SK-N-SH (cell line): ENCODE data around the gene ELANE. TPM values are rescaled to one million over a fixed set of nuclear protein-coding genes. Genes with fewer than 3 reads are reported as not detected.
A peak's percentile ranks its signal among the peaks of the same experiment; 100 is the strongest.

ENCODE experiments used
- CTCF ChIA-PET: fragments of 300-600, 350-600 bp; formaldehyde crosslinking; extraction: SDS; loops from one replicate; lab custom pipeline; 2021; lab: Yijun Ruan, JAX
- POLR2A ChIA-PET: fragments of 350-600 bp; sonication (Branson Sonifier 250); formaldehyde crosslinking; extraction: SDS; loops from one replicate; lab custom pipeline; 2020; ENCODE audit warnings: antibody characterized with exemption, inconsistent platforms; lab: Yijun Ruan, JAX
- DNase-seq: peaks from one replicate; pipeline ENCODE4 v3.0.0; 2012
- H2AFZ ChIP-seq: fragments of 200-600 bp; sonication (generic); 2 replicates; pipeline ENCODE4 v1.8.1; 2016; ENCODE audit warnings: antibody characterized with exemption, mild to moderate bottlenecking, low read depth
- H3F3A ChIP-seq: fragments of 200-600 bp; sonication (generic); replicated peaks from 2 replicates; pipeline ENCODE3; 2016; ENCODE audit warnings: antibody characterized with exemption, mild to moderate bottlenecking; ENCODE audit not compliant: insufficient read depth
- H3K27ac ChIP-seq, 2 experiments: fragments of 200-500 bp in 1 of 2; fragments of 200-600 bp in 1 of 2; sonication (Bioruptor generic) in 1 of 2; sonication (generic), shearing (Covaris generic) in 1 of 2; 2 replicates each; pipeline versions ENCODE4 v1.5.1 to v1.6.1; 2014 to 2016; ENCODE audit warnings: low read depth in 2 of 2, inconsistent platforms in 1 of 2, low read length in 1 of 2, mild to moderate bottlenecking in 1 of 2, mixed read lengths in 1 of 2
- H3K27me3 ChIP-seq: fragments of 200-600 bp; sonication (generic), shearing (Covaris generic); 2 replicates; pipeline ENCODE4 v1.6.1; 2016; ENCODE audit warnings: mixed run types; ENCODE audit not compliant: insufficient read depth
- H3K36me3 ChIP-seq, 2 experiments: fragments of 200-500 bp in 1 of 2; fragments of 200-600 bp in 1 of 2; sonication (Bioruptor generic) in 1 of 2; sonication (generic) in 1 of 2; replicated peaks in 1 of 2; 2 replicates each; pipeline versions ENCODE3 to v1.5.1; 2014 to 2016; ENCODE audit warnings: low read length in 1 of 2, mild to moderate bottlenecking in 1 of 2; ENCODE audit not compliant: insufficient read depth in 2 of 2, control insufficient read depth in 1 of 2
- H3K4me1 ChIP-seq, 2 experiments: fragments of 200-500 bp in 1 of 2; fragments of 200-600 bp in 1 of 2; sonication (Bioruptor generic) in 1 of 2; sonication (generic), shearing (Covaris generic) in 1 of 2; 2 replicates each; pipeline versions ENCODE4 v1.5.1 to v1.6.1; 2014 to 2016; ENCODE audit warnings: low read depth in 1 of 2, low read length in 1 of 2, mixed run types in 1 of 2; ENCODE audit not compliant: insufficient read depth in 2 of 2, control insufficient read depth in 1 of 2
- H3K4me2 ChIP-seq: fragments of 200-600 bp; sonication (generic), shearing (Covaris generic); 2 replicates; pipeline ENCODE4 v1.6.1; 2017; ENCODE audit warnings: mixed run types
- H3K4me3 ChIP-seq, 2 experiments: fragments of 200-500 bp in 1 of 2; fragments of 200-600 bp in 1 of 2; sonication (Bioruptor generic) in 1 of 2; sonication (generic), shearing (Covaris generic) in 1 of 2; 2 replicates each; pipeline versions ENCODE4 v1.5.1 to v1.8.1; 2014 to 2016; ENCODE audit warnings: low read depth in 2 of 2, inconsistent platforms in 1 of 2, low read length in 1 of 2, mild to moderate bottlenecking in 1 of 2, mixed read lengths in 1 of 2, moderate library complexity in 1 of 2
- H3K79me2 ChIP-seq: fragments of 200-600 bp; sonication (generic); 2 replicates; pipeline ENCODE4 v1.8.1; 2017; ENCODE audit warnings: mild to moderate bottlenecking; ENCODE audit not compliant: insufficient read depth
- H3K9ac ChIP-seq: fragments of 200-600 bp; sonication (generic); 2 replicates; pipeline ENCODE4 v1.6.1; 2017; ENCODE audit warnings: mixed run types
- H3K9me2 ChIP-seq: fragments of 200-600 bp; sonication (generic); 2 replicates; pipeline ENCODE4 v1.6.1; 2017; ENCODE audit warnings: mixed run types
- H3K9me3 ChIP-seq: fragments of 200-600 bp; sonication (generic); 2 replicates; pipeline ENCODE4 v1.6.1; 2017; ENCODE audit warnings: mixed run types, mild to moderate bottlenecking, moderate library complexity
- H4K20me1 ChIP-seq: fragments of 200-600 bp; sonication (generic); 2 replicates; pipeline ENCODE4 v1.6.1; 2017; ENCODE audit warnings: mild to moderate bottlenecking, mixed run types; ENCODE audit not compliant: insufficient read depth
- ELF1 ChIP-seq: IDR thresholded peaks from 2 replicates; pipeline ENCODE4 v1.4.0; 2012
- EZH2phosphoT487 ChIP-seq: fragments of 200-600 bp; sonication (generic); IDR thresholded peaks from 2 replicates; pipeline ENCODE4 v1.6.1; 2017; ENCODE audit warnings: low read depth, mixed run types, mild to moderate bottlenecking, antibody characterized with exemption, moderate library complexity, borderline replicate concordance
- GABPA ChIP-seq: IDR thresholded peaks from 2 replicates; pipeline ENCODE4 v1.4.0; 2012; ENCODE audit warnings: low read depth, mild to moderate bottlenecking
- JUND ChIP-seq: IDR thresholded peaks from 2 replicates; pipeline ENCODE4 v1.4.0; 2012
- MXI1 ChIP-seq: IDR thresholded peaks from 2 replicates; pipeline ENCODE4 v1.6.1; 2012; ENCODE audit warnings: mild to moderate bottlenecking, low read depth, low read length, improper control_type of control experiment
- RAD21 ChIP-seq: IDR thresholded peaks from 2 replicates; pipeline ENCODE4 v1.6.1; 2012; ENCODE audit warnings: mild to moderate bottlenecking, low read length
- RCOR1 ChIP-seq: fragments of 150-350 bp; IDR thresholded peaks from 2 replicates; pipeline ENCODE4 v1.6.1; 2017; ENCODE audit warnings: antibody characterized with exemption, low read length
- WGBS: methylation state at CpG from one replicate; pipeline ENCODE4 v1.1.6; 2017; ENCODE audit warnings: low lambda C conversion rate; 5-methylcytosine and 5-hydroxymethylcytosine counted together
- polyA plus RNA-seq, 3 experiments: library from polyadenylated mRNA; depleted of rRNA; stranded (reverse); fragments of >200 nt; gene quantifications; 2 replicates each; pipeline ENCODE4 v1.2.3, GENCODE V29; 2012
- TF ChIP-seq, protein P1 (sequence below): IDR thresholded peaks from 2 replicates; pipeline ENCODE4 v1.4.0; 2012; ENCODE audit warnings: low read depth, borderline replicate concordance
- TF ChIP-seq, protein P2 (sequence below): IDR thresholded peaks from 2 replicates; pipeline ENCODE4; 2012
- TF ChIP-seq, protein P3 (sequence below): IDR thresholded peaks from 2 replicates; pipeline ENCODE4 v1.4.0; 2012; ENCODE audit warnings: low read depth

ELANE gene
- polyA plus RNA-seq, 1 of the 3 experiments (the other 2 are of a cell fraction): not detected

DNA sequence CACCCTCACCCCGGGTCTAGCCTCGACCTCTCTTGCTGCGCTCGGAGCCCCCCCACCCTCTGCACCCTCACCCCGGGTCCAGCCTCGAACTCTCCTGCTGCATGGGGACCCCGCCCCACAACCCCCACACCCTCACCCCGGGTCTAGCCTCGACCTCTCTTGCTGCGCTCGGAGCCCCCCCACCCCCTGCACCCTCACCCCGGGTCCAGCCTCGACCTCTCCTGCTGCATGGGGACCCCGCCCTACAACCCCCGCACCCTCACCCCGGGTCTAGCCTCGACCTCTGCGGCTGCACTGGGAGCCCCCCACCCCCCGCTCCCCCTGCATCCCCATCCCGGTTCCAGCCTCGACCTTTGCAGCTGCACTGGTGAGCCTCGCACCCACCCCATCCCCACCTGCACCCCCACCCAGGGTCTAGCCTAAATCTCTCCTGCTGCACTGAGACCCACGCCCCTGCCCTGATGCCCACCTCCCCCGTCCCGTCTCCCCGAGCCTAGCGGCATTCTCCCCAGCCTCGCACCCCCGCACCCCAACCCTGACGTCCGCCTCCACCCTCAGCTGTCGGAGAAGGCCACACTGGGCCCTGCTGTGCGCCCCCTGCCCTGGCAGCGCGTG lies 9.1 kb downstream of the ELANE start:
- Histone ChIP-seq H3K9me3 (no peaks in the 10 kb centered on the region), H3K9ac (no peak overlapping the region), H3F3A (peaks cover 7% of the 10 kb centered on the region), H3K4me2 (peak overlapping the region; percentile 50; the same call in 1 of the 2 replicates), H3K27me3 (peaks cover 18% of the 10 kb centered on the region), H3K36me3 (no peaks in the 10 kb centered on the region), H3K9me2 (no peaks in the 10 kb centered on the region), H3K4me1 (peaks cover 0 to 4% of the 10 kb centered on the region in 2 experiments; a peak in 1 of 4 replicates), H3K27ac (no peak overlapping the region), H3K79me2 (no peaks in the 10 kb centered on the region), H4K20me1 (no peaks in the 10 kb centered on the region), H3K4me3 (peak overlapping the region in 1 of 2 experiments; percentile 3; a peak in 1 of 4 replicates), H2AFZ (no peak overlapping the region)
- CTCF ChIA-PET: interaction anchor here (1.1 to 5.1 kb wide), 2 partner anchors 18 to 61 kb away, joined by 3 to 44 read pairs; no protein-coding TSS in a partner anchor
- 15% methylated on average over 23 of the region's 35 CpGs for WGBS
- no peak for DNase-seq
- TF ChIP-seq, protein P1, sequence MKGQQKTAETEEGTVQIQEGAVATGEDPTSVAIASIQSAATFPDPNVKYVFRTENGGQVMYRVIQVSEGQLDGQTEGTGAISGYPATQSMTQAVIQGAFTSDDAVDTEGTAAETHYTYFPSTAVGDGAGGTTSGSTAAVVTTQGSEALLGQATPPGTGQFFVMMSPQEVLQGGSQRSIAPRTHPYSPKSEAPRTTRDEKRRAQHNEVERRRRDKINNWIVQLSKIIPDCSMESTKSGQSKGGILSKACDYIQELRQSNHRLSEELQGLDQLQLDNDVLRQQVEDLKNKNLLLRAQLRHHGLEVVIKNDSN: no peak
- TF ChIP-seq MXI1: no peak
- no peak for TF ChIP-seq GABPA
- POLR2A ChIA-PET: no interaction called here

DNA sequence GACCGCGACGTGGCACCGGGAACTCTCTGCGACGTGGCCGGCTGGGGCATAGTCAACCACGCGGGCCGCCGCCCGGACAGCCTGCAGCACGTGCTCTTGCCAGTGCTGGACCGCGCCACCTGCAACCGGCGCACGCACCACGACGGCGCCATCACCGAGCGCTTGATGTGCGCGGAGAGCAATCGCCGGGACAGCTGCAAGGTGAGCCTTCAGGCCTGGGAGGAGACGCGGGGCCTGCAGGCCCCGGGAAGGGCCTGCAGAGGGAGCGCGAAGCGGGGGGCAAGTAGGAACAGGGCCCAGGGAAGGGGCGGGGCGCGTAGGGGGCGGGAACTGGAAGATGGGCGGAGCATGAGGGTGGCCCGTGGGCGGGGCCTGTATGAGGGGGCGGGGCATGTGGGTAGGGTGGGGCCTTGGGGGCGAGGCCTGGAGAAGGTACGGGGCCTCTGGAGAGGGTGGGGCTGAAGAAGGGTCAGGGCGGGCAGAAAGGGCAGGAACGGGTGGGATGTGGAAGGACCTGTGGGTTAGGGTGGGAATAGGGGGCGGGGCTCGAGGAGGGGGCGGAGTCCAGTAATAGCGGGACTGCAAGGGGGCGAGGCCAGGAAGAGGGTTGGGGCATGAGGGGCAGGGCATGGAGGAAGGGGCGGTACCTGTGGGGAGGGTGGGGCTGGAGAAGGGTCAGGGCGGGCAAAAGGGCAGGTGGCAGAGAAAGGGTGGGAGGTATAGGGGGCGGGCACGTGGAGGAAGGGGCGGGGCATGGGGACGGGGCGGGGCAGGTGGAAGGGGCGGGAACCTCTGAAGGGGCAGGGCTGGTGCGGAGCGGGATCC lies 9.9 kb downstream of the ELANE start:
- peak; percentile 95 for DNase-seq
- Histone ChIP-seq H3K36me3 (no peaks in the 10 kb centered on the region), H2AFZ (no peak overlapping the region), H3K9me3 (no peaks in the 10 kb centered on the region), H3K9me2 (no peaks in the 10 kb centered on the region), H3K9ac (no peak overlapping the region), H3K79me2 (no peaks in the 10 kb centered on the region), H3F3A (peaks cover 7% of the 10 kb centered on the region), H3K4me3 (peak overlapping the region in 1 of 2 experiments; percentile 3; a peak in 1 of 4 replicates), H3K27me3 (peaks cover 18% of the 10 kb centered on the region), H3K4me1 (peaks cover 0 to 4% of the 10 kb centered on the region in 2 experiments; a peak in 1 of 4 replicates), H3K27ac (no peak overlapping the region), H4K20me1 (no peaks in the 10 kb centered on the region), H3K4me2 (peak overlapping the region; percentile 50; the same call in 1 of the 2 replicates)
- WGBS: 6% methylated on average over 28 of the region's 60 CpGs
- TF ChIP-seq, protein P1: no peak
- TF ChIP-seq RCOR1: no peak
- TF ChIP-seq EZH2phosphoT487: no peak
- no peak for TF ChIP-seq RAD21
- TF ChIP-seq, protein P2, sequence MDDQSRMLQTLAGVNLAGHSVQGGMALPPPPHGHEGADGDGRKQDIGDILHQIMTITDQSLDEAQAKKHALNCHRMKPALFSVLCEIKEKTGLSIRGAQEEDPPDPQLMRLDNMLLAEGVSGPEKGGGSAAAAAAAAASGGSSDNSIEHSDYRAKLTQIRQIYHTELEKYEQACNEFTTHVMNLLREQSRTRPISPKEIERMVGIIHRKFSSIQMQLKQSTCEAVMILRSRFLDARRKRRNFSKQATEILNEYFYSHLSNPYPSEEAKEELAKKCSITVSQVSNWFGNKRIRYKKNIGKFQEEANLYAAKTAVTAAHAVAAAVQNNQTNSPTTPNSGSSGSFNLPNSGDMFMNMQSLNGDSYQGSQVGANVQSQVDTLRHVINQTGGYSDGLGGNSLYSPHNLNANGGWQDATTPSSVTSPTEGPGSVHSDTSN: no peak
- TF ChIP-seq ELF1: no peak
- TF ChIP-seq JUND: no peak
- TF ChIP-seq, protein P3, sequence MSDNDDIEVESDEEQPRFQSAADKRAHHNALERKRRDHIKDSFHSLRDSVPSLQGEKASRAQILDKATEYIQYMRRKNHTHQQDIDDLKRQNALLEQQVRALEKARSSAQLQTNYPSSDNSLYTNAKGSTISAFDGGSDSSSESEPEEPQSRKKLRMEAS: peak; percentile 88
- POLR2A ChIA-PET: no interaction called here
- CTCF ChIA-PET: interaction anchor here (1.1 to 2.5 kb wide), 2 partner anchors 55 to 122 kb away, joined by 8 to 18 read pairs; partner anchors contain the start of genes KISS1R and WDR18
